ENCODE data around the gene CCDC183. TPM values are rescaled to one million over a fixed set of nuclear protein-coding genes. Genes with fewer than 3 reads are reported as not detected.

The CCDC183 gene
- total and polyA plus RNA-seq, 2 of the 4 experiments (the other 2 are of a cell fraction), result under 0.01 to 0.29 TPM

- in situ Hi-C loops (cut with MboI; ENCODE audit: low sequenced_read_pairs) (no loop called here), intact Hi-C loops (cut with micrococcal nuclease) (no loop called here), dilution Hi-C loops (cut with HindIII; ENCODE audit: low sequenced_read_pairs, unreplicated experiment) (no loop called here)
- Histone ChIP-seq H3K14ac (replicated peaks; ENCODE audit: low read depth, low read length) (peak within 1 kb of the TSS; percentile 93), H3K9me1 (ENCODE audit: insufficient read depth, low read length) (no peaks in the 10 kb centered on the region), H3K56ac (ENCODE audit: extremely low read depth, insufficient read depth, low read length) (peak within 1 kb of the TSS; percentile 21; the same call in 1 of the 2 replicates), H3K4me2 (ENCODE audit: low read depth, low read length) (peak within 1 kb of the TSS; percentile 91), H3K23ac (ENCODE audit: low read depth, low read length) (peak within 1 kb of the TSS; percentile 85; the same call in 1 of the 2 replicates), H2AK9ac (replicated peaks; ENCODE audit: low read depth, low read length, poor library complexity) (peak within 1 kb of the TSS; percentile 98), H2BK120ac (ENCODE audit: low read depth, low read length) (no peak within 1 kb of the TSS), H4K8ac (ENCODE audit: low read depth in 2 of 2, low read length in 2 of 2) (peak within 1 kb of the TSS; percentile 68 to 80), H3K9ac (ENCODE audit: low read depth, low read length) (peak within 1 kb of the TSS; percentile 87), H3K18ac (ENCODE audit: low read depth, low read length) (0 out of 2 replicates have a peak within 1 kb of the TSS, but pooled peaks have one; percentile 1), H3K9me3 (ENCODE audit: control insufficient read depth, insufficient read depth, low read length) (no peaks in the 10 kb centered on the region), H3K27me3 (ENCODE audit: control insufficient read depth, insufficient read depth, low read length) (no peaks in the 10 kb centered on the region; the same call in 1 of the 2 replicates), H2AFZ (replicated peaks; ENCODE audit: low read length, poor library complexity) (peak within 1 kb of the TSS; percentile 95), H2BK15ac (ENCODE audit: low read depth, low read length) (no peak within 1 kb of the TSS), H3K36me3 (ENCODE audit: control insufficient read depth, insufficient read depth, low read length) (peaks cover 8% of the 10 kb centered on the region; the same call in 1 of the 2 replicates), H2BK5ac (ENCODE audit: low read depth, low read length, poor library complexity, severe bottlenecking) (peak within 1 kb of the TSS; percentile 61), H3K4me1 (ENCODE audit: control insufficient read depth, insufficient read depth, low read length) (peaks cover 5% of the 10 kb centered on the region; the same call in 1 of the 2 replicates), H4K20me1 (ENCODE audit: insufficient read depth, low read length) (peaks cover 9% of the 10 kb centered on the region), H3K4ac (ENCODE audit: low read depth, low read length) (peak within 1 kb of the TSS; percentile 93), H2AK5ac (ENCODE audit: low read depth, low read length) (peak within 1 kb of the TSS; percentile 99), H3K4me3 (ENCODE audit: insufficient read depth, low read depth, low read length) (peak within 1 kb of the TSS; percentile 68), H4K5ac (ENCODE audit: low read depth, low read length) (peak within 1 kb of the TSS; percentile 28), H2BK20ac (ENCODE audit: low read depth, low read length) (no peak within 1 kb of the TSS), H3K79me1 (ENCODE audit: low read depth in 1 of 2, low read length in 2 of 2) (peaks cover 3 to 24% of the 10 kb centered on the region in 2 experiments; a peak in 3 of 4 replicates), H3K27ac (ENCODE audit: insufficient read depth, low read length) (peak within 1 kb of the TSS; percentile 79), H4K91ac (ENCODE audit: insufficient read depth, low read depth, low read length) (peak within 1 kb of the TSS; percentile 65; the same call in 1 of the 2 replicates)
- ChIA-PET CTCF (interaction anchor here (0.6 to 1.2 kb wide), 3 partner anchors 12 to 238 kb away, joined by 3 to 4 read pairs (median 4); no protein-coding TSS in a partner anchor), POLR2A (ENCODE audit: unreplicated experiment) (no interaction called here)
- TF ChIP-seq RCOR1 (IDR thresholded peaks at IDR 0.05; ENCODE audit: insufficient replicate concordance, low read length) (no peak), BHLHE40 (IDR thresholded peaks at IDR 0.05; ENCODE audit: low read depth, low read length) (no peak), FOS (IDR thresholded peaks at IDR 0.05; ENCODE audit: low read depth, low read length) (no peak), MAZ (IDR thresholded peaks at IDR 0.05; ENCODE audit: borderline replicate concordance, low read depth, low read length) (peak; percentile 47; the same call in 1 of the 2 replicates), MXI1 (IDR thresholded peaks at IDR 0.05; ENCODE audit: borderline replicate concordance, low read depth, low read length) (peak; percentile 21; the same call in 1 of the 2 replicates), SMC3 (IDR thresholded peaks at IDR 0.05; ENCODE audit: low read depth, low read length) (no peak), CTCF (conservative IDR thresholded peaks at IDR 0.05; ENCODE audit: low read depth, low read length) (no peak), RFX5 (IDR thresholded peaks at IDR 0.05; ENCODE audit: low read depth, low read length) (no peak), NFE2L2 (IDR thresholded peaks at IDR 0.05; ENCODE audit: low read depth, low read length) (no peak), CEBPB (IDR thresholded peaks at IDR 0.05; ENCODE audit: low read depth, low read length) (no peak), USF2 (IDR thresholded peaks at IDR 0.05; ENCODE audit: low read depth, low read length) (peak; percentile 54)
- ATAC-seq (ENCODE audit: low read depth) (peak; percentile 96), DNase-seq (peak; percentile 99)
- no TSS peak for BruUV-seq (replicated peaks)
- WGBS, 2 experiments (ENCODE audit: extremely low coverage in 2 of 2, insufficient read length in 1 of 2), result 0% methylated on average over 25 of the region's 70 CpGs; no CpG with 5 or more reads in 1 of the 2 experiments
Measured at GRCh38 chr9:136790640-136791515, 5.3 kb upstream of the CCDC183 start, which contains the start of gene TMEM141. TMEM141 (plus strand) TSS chr9:136791344; CDS start chr9:136791371, 27 bp downstream.
